ENCODE measurements around the gene TRAFD1. TPM values are rescaled to one million over a fixed set of nuclear protein-coding genes. Genes with fewer than 3 reads are reported as not detected.
A peak's percentile ranks its signal among the peaks of the same experiment; 100 is the strongest.

Gene TRAFD1
- total RNA-seq, 1 donor from 2014 or later = 23.7 TPM

DNA sequence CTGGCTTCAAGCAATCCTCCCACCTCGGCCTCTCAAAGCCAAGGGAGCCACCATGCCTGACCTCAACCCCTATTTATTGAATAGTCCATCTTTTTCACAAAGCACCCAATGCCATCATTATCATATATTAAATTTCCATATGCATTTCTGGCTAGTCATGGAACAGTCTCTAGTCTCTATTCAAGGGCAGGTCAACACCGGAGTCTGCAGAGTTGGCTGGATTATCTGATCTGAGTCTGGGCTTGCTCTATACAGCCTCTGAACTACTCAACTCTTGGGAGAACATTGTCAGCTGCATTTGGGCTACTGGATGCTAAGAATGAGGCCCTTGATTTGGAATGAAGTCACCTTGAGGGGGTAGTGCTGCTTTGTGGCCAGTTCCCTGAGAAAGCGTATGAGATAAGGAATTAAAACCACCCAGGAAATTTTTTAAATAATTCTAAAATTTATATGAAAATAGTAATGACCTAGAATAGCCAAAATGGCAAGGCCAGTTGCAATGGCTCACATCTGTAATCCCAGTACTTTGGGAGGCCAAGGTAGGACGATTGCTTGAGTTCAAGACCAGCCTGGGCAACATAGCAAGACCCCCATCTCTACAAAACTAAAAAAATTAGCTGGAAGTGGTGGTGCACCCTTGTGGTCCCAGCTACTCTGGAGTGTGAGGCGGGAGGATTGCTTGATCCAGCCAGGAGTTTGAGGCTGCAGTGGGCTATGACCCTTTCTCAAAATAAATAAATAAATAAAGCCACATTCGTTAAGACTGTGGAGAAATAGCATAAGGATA is 9.9 kb upstream of the TRAFD1 start:
- no peak for DNase-seq (ENCODE audit: low read depth in 2 of 2)

DNA sequence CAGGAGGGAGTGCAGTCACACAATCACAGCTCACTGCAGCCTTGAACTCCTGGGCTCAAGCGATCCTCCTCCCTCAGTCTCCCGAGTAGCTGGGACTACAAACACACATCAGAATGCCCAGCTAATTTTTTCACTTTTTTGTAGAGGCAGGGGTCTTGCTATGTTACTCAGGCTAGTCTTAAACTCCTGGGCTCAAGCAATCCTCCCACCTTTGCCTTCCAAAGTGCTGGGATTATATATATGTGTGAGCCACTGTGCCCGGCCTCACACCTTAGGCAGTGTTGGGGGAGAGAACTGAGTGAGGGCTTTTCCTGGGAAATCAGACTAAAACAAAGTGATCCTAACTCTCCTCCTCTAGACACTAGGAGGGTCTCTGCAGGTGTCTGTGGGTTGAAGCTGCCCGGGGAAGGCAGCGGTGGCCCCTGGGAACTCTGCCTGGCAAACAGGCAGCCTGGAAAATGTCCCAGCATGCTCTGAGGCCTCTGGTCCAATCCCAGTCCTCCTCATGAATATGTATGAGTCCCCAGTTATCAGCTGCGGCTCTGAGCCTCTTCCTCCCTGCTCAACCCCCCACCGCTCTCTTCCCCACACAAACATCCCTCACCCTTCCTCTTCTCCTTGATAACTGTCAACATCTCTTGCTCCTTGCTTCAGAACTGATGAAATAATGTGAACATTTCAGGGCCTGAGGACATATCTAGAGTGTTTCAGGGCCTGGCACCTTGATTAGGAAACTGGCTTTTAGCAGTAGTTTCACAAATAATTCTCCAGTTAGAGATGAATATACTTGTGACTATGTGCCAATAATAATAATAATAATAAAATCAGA is 8.9 kb upstream of the TRAFD1 start:
- peak; percentile 55 to 76 for DNase-seq (ENCODE audit: low read depth in 2 of 2)

DNA sequence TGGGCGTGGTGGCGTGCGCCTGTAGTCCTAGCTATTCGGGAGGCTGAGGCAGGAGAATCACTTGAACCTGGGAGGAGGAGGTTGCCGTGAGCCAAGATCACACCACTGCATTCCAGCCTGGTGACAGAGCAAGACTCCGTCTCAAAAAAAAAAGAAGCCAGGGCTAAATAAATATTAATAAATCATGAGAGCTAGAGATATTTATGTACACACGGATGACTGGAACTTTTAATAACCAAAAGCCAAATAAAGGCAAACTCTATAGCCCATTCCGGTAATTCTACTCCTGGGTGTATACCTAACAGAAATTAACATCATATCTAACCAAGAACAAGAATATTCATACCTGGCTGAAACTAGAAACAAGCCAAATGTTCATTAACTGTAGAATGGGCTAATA is 7.7 kb upstream of the TRAFD1 start:
- no peak for DNase-seq (ENCODE audit: low read depth in 2 of 2)

DNA sequence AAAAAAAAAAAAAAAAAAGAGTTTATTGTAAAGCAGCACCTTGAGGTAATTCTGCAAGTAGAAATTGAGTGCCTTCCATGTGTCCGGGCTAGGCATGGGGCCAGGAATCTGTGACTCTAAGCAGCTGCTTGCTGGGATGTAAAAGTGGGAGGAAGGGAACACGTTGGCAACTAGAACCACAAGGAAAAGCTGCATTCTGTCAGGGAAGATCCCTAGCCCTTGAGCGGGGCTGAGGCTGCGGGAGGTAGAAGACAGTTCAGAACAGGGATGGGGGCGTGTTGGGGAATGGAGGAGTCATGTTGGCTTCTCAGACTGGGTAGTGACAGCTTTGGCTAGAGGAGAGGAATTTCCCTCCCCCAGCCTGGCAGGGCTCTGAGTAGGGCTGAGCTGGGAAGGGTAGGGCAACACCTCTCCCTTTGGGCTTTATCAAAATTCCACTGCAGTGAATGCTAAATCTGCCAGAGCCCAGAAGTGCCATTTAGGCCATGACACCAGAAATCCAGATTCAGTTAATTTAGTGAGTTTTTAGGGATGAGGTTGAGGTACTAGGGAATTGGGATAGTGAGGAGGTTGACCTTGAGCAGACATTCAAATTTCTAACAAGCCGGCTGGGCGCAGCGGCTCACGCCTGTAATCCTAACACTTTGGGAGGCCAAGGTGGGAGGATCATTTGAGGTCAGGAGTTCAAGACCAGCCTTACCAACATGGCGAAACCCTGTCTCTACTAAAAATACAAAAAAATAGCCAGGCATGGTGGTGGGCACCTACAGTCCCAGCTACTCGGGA is 3.4 kb upstream of the TRAFD1 start:
- DNase-seq (ENCODE audit: low read depth in 2 of 2) = no peak

DNA sequence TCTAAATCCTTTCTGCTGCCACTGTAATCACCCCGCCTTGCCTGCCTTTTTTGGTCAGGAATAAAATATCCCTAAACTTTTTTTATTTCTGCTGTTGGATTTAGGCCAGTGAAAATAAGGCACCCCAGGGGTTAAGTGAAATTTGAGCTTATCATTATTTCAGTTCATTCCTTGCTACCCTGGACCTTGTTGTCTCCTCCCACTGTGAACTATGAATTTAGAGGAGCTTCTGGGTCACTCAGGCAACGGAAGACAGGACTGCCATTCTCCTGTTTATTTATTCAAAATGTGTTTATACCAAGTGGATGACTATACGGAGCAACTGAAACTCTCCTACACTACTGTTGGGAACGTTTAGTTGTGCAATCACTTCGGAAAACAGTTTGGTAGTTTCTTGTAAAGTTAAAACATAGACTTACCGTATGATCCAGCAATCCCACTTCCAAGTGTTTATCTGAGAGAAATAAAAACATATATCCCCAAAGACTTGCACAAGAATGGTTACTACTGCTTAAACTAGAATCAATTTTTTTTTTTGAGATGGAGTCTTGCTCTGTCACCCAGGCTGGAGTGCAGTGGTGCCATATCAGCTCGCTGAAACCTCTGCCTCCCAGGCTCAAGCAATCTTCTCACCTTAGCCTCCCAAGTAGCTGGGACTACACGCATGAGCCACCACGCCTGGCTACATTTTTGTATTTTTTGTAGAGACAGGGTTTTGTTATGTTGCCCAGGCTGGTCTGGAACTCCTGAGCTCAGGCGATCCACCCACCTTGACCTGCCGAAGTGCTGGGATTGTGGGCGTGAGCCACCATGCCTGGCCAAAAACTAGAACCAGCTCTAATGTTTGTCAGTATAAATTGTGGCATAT is 2.3 kb upstream of the TRAFD1 start:
- no peak for DNase-seq (ENCODE audit: low read depth in 2 of 2)

DNA sequence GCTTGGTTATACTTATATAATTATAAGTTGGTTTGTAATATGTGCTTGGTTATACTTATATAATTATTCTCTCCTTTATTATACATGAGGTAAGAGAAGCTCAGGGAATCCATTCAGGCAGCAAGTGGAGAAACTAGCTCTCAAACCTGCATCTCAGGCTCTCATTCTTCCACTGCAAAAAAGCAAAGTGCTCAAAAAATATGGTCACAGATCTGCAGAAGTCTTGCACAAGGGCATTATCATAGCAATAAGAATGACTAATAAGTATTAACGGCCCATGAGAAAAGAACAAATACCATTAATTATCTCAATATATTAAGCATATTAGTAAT is 476 bp upstream of the TRAFD1 start:
- no peak for DNase-seq (ENCODE audit: low read depth in 2 of 2)

DNA sequence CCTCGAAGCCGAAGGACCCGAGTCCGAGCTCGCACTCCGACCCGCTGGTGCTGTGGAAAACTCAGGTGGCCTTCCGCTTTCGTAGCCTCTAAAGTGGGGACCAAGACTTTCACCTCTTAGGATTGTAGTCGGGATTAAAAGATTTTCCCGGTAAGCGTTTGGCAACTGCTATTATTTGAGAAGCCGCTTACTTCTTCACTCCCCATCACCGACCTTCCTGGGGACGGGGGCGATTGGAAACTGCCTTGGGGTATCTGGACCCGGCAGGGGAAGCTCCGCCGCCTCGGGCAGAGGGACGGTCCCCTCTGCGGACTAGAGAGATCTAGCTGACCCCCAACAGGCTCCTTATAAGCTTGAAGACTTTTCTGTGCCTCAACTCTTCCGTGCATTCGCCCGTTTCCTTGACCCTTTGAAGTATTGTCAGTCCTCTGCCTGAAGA is 659 bp downstream of the TRAFD1 start:
- DNase-seq (ENCODE audit: low read depth in 2 of 2) = no peak

DNA sequence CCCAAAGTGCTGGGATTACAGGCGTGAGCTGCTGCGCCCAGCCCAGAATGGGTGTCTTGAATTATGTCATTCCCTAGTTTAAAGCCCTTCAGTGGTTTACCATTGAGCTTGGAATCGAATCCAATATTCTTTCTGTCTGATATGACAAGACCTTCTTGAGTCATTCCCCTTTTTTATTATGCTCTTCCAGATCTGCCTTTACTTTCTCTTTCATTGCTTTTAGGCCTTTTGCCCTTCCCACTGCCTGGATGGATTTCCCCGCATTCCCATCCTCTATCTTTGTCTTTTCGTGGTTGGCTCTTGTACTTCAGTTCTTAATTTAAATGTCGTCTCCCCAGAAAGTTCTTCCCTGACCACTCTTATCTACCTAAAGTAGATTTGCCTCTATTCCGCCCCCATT is 1.6 kb downstream of the TRAFD1 start:
- no peak for DNase-seq (ENCODE audit: low read depth in 2 of 2)

DNA sequence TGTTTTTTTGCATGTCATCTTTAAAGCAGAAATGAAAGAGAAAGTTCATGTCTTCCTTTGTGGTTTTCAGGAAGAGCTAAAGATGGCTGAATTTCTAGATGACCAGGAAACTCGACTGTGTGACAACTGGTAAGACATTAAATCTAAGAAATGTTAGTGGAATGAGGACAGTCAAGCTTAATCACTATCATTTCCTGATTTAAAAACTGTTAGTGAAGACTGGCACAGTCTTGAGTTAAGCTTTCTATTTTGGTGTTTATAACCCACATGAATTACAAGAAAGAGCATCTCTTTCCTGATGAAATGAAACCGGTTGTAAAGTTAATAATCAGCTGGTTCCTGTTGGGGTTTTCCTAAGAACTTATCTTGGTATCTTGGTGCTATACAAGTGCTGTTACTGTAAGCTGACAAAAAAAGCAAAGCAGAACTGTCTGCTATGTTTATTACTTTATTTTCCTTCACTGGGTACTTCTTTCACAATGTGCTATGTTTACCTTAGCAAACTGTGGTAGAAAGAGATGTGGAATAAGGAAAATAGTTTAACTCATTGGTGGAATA is 5.2 kb downstream of the TRAFD1 start:
- peak in 1 of 2 donors; percentile 40 for DNase-seq (ENCODE audit: low read depth in 2 of 2)

DNA sequence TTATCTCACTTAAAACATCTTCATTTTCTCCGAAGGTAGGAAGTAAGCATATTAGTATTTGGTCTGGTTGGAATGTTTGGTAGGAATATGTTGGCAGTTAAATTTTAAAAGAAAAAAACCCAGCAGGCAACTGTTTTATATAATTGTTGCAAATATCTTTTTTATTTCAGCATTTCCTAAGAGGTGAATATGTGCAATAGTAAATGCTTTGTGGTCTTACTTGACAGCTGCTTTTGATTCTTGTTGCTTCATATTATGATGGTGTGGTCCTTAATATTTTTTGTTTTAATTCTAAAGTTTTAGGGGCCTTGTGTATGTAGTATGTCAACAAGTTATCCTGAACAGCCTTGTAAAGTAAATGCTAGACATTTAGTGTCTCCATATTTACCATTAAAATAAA is 6.3 kb downstream of the TRAFD1 start:
- no peak for DNase-seq (ENCODE audit: low read depth in 2 of 2)

DNA sequence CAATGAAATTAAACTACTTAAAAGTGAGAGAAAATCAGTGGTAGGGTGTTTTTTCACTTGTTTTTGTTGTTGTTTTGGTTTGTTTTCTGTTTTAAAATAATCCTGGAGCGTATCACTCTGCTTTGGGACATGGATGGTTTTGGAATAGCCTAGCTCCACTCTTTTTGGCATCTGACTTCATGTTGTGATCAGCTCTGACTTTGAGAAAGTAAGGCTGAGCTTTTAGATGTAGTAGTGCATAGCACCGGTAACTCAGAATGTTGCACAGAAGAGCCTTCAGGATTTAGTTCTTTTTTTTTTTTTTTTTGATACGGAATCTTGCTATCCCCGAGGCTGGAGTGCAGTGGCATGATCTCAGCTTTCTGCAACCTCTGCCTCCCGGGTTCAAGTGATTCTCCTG is 8.1 kb downstream of the TRAFD1 start:
- DNase-seq (ENCODE audit: low read depth in 2 of 2) = no peak

DNA sequence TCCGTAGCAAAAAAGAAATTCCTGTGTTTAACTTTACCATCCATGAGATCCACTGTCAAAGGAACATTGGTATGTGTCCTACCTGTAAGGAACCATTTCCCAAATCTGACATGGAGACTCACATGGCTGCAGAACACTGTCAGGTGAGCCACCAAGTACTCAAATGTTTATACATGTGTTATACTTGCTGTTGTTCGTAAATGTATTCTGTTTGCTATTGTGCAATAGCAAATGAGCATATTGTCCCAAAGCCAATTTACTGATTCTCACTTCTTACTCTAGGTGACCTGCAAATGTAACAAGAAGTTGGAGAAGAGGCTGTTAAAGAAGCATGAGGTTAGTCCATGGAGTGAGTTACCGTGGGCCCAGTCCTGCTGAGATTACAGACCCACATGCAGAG is 9.4 kb downstream of the TRAFD1 start:
- DNase-seq (ENCODE audit: low read depth in 2 of 2) = no peak

DNA sequence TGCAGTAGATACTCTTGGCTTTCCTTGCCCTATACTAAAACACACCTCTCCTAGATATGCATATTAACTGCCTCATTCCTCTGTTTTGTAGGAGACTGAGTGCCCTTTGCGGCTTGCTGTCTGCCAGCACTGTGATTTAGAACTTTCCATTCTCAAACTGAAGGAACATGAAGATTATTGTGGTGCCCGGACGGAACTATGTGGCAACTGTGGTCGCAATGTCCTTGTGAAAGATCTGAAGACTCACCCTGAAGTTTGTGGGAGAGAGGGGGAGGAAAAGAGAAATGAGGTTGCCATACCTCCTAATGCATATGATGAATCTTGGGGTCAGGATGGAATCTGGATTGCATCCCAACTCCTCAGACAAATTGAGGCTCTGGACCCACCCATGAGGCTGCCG is 15.4 kb downstream of the TRAFD1 start:
- no peak for DNase-seq (ENCODE audit: low read depth in 2 of 2)

DNA sequence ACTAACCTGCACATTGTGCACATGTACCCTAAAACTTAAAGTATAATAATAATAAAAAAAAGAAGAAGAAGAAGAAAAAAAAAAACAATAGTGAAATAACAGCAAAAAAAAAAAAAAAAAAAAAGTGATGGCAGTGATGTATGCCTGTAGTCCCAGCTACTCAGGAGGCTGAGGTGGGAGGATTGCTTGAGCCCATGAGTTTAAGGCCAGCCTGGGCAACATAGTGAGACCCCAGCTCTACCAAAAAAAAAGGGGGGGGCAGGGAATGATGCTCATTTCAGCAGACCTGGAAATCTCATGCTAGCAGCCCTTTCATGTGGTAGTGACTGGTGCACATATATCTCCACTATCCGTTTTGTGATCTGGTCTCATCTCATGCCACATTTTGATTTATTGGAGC is 20.8 kb downstream of the TRAFD1 start:
- no peak for DNase-seq (ENCODE audit: low read depth in 2 of 2)

DNA sequence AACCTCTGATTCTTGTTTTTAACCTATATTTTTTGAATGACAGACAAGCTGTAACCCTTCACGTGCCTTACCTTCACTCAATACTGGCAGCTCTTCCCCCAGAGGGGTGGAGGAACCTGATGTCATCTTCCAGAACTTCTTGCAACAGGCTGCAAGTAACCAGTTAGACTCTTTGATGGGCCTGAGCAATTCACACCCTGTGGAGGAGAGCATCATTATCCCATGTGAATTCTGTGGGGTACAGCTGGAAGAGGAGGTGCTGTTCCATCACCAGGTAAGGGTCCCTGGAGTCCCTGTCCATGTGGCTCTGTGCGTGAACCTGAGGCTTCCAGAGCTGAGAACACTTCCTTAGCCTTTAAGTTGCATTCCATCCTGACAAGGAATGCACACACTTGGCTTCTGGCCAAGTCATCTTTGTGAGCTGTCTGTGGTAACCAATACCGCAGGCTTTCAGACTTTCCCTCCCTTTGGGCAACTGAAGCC is 22.7 kb downstream of the TRAFD1 start:
- peak in 1 of 2 donors; percentile 33 for DNase-seq (ENCODE audit: low read depth in 2 of 2)

DNA sequence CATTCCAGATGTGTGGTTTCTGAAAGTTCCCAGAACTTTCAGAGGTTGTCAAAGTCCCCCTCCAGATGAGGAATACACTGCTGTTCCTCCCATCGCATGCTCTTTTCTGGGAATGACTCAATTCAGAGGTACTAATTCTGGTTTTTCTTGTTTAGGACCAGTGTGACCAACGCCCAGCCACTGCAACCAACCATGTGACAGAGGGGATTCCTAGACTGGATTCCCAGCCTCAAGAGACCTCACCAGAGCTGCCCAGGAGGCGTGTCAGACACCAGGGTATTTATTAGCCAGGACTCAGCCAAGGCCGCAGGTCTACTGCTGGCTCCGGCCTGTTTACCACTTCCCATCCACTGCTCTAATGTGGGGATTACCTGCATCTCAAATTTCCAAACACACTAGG is 24.2 kb downstream of the TRAFD1 start:
- DNase-seq (ENCODE audit: low read depth in 2 of 2) = no peak

DNA sequence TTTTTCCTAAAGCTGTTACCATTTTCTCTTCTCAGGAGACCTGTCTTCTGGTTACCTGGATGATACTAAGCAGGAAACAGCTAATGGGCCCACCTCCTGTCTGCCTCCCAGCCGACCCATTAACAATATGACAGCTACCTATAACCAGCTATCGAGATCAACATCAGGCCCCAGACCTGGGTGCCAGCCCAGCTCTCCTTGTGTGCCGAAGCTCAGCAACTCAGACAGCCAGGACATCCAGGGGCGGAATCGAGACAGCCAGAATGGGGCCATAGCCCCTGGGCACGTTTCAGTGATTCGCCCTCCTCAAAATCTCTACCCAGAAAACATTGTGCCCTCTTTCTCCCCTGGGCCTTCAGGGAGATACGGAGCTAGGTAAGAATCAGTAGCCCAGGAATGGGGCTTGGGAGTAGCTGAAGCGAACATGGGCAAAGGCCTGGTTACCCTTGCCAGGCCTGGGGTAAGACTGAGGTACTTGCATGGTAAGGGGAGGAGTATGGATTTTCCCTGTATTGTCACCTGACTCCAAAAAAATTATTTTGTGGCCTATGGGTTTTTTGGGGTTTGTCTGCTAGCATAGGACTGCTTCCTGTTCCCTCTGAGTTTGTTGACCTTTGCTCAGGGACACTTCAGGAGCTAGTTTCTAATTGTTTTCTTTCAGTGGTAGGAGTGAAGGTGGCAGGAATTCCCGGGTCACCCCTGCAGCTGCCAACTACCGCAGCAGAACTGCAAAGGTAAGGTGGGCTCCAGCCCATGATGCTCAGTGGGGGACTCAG is 26.6 kb downstream of the TRAFD1 start:
- no peak for DNase-seq (ENCODE audit: low read depth in 2 of 2)

DNA sequence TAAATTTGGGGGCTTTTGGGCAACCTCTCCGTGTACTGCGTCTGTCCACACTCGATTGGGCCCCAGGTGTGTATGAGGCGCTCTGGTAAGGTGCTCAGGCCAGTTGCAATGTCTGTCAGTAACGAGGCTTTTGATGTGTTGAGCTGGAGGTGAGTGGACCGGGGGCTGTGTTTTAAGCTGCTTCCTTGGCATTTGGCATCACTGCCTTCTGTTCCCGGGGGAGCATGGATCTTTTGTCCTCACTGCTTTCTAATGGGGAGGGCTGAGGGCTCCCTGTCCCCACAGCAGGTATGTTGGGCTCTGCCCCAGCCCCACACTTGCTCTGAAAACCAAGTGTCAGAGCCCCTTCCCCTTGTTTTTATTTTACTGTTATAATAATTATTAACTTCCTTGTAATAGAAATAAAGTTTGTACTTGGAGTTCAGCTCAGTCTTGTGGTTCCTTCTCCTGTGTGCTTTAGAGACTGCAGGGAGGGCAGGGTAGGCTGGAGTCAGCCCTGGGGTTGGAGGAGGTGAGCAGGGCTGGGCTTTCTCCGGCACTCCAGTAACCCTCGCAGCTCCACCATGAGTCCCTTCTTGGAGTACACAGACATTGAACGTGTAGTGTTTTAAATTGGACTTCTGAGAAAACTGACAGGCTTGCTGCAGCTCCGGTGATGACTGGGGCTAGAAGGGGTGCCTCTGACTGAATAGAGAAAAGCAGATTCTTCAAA is 28.0 kb downstream of the TRAFD1 start:
- DNase-seq (ENCODE audit: low read depth in 2 of 2) = no peak

DNA sequence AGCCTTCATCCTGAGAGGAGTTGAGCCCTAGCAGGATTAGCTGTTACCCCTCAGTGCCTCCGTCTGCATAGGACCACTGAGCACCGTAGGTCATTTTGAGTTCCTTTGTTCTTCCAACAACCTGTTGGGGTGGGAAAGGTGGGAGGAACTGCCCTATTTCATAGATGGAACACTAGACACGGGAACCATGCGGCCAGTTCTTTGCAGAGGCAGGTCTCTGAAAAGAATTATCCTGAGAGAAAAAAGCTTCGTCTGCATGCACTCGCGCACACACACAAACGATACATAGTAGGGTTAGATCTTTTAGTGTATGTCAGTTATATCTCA is 28.5 kb downstream of the TRAFD1 start:
- no peak for DNase-seq (ENCODE audit: low read depth in 2 of 2)
